GM12892 (cell line): Measurements from ENCODE around the gene L3MBTL3.

Source experiments
- POLR2A ChIP-seq: IDR thresholded peaks from 2 replicates; pipeline ENCODE4 v1.6.1; 2011; ENCODE audit warnings: low read depth, low read length, control low read depth
- POLR2AphosphoS5 ChIP-seq: IDR thresholded peaks from 2 replicates; pipeline ENCODE4 v1.6.1; 2011; ENCODE audit warnings: low read depth, low read length, control low read depth
- TAF1 ChIP-seq: IDR thresholded peaks from 2 replicates; pipeline ENCODE4 v1.6.1; 2011; ENCODE audit warnings: low read depth, mild to moderate bottlenecking, control low read depth, low read length, borderline replicate concordance

- TF ChIP-seq POLR2A (no peak), POLR2AphosphoS5 (no peak), TAF1 (no peak)
These were observed 121.7 kb downstream of the L3MBTL3 start for GRCh38 chr6:130140084-130140483.
